Transverse colon (tissue), 4 donors: ENCODE measurements around the gene UBA52.

Source experiments
- EP300 ChIP-seq: sonication (generic); formaldehyde crosslinking; IDR thresholded peaks from one replicate; pipeline ENCODE4 v1.6.1; 2017; ENCODE audit warnings: antibody characterized with exemption, low read depth
- POLR2A ChIP-seq: fragments of 450-650 bp; IDR thresholded peaks from one replicate; pipeline ENCODE4 v1.6.1; 2016; ENCODE audit warnings: antibody characterized with exemption, mild to moderate bottlenecking, moderate library complexity
- POLR2AphosphoS5 ChIP-seq, 3 donors: sonication (generic); formaldehyde crosslinking; IDR thresholded peaks; one replicate each; pipeline ENCODE4 v1.6.1; 2016; ENCODE audit warnings: antibody characterized with exemption in 3 of 3
- TF ChIP-seq, protein P1 (sequence below), 5 experiments: fragments of 200-600 bp in 3 of 5; fragments of 450-650 bp in 2 of 5; sonication (generic) in 3 of 5; IDR thresholded peaks; 1 replicate in 2 of 5; 2 replicates in 3 of 5; pipeline ENCODE4 v1.5.1; 2016 to 2017; ENCODE audit warnings: antibody characterized with exemption in 5 of 5, inconsistent platforms in 3 of 5, mild to moderate bottlenecking in 2 of 5, moderate library complexity in 1 of 5

DNA sequence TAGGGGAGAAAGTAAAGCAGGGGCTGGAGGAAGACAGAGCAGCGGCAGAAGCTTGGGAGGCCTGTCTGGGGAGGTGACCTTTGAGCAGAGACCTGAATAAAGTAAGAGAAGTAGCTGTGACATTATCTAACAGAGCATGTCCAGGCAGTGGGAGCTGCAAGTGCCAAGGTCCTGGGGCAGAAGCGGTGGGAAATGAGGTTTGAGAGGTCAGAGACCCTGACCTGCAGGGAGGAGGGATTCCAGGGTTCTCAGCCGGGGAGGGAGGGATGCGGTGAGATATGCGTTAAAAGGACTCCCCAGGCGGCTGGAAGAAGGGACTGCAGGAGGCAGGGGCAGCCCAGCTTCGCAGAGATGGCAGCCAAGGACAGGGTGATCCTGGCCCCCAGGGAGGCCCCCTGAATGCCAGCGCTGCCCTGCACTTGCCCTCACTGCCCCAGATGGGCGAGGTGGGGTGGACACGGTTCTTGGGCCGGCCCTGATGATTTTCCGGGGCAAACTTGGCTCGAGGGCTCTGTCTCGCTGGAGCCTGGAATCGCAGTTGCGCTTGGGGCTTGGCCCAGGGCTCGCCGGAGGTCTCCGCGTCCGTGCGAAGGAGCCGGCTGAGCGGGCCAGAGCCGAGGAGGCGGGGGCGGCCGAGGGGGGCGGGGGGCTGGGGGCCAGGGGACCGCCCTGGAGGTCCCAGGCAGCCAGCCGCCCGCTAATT lies 31.7 kb downstream of the UBA52 start:
- TF ChIP-seq, protein P1, sequence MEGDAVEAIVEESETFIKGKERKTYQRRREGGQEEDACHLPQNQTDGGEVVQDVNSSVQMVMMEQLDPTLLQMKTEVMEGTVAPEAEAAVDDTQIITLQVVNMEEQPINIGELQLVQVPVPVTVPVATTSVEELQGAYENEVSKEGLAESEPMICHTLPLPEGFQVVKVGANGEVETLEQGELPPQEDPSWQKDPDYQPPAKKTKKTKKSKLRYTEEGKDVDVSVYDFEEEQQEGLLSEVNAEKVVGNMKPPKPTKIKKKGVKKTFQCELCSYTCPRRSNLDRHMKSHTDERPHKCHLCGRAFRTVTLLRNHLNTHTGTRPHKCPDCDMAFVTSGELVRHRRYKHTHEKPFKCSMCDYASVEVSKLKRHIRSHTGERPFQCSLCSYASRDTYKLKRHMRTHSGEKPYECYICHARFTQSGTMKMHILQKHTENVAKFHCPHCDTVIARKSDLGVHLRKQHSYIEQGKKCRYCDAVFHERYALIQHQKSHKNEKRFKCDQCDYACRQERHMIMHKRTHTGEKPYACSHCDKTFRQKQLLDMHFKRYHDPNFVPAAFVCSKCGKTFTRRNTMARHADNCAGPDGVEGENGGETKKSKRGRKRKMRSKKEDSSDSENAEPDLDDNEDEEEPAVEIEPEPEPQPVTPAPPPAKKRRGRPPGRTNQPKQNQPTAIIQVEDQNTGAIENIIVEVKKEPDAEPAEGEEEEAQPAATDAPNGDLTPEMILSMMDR (IDR thresholded peaks at IDR 0.05) = peak in 2 of 5 experiments; percentile 19 to 26
- TF ChIP-seq POLR2A (no peak), POLR2AphosphoS5 (IDR thresholded peaks at IDR 0.05) (no peak), EP300 (no peak)
